IMR-90 (cell line): ENCODE data around the gene ABITRAM. TPM values are rescaled to one million over a fixed set of nuclear protein-coding genes. Genes with fewer than 3 reads are reported as not detected.

Experiments used
- ATAC-seq: fragments of 200-7000 bp; cut with Tn5 transposase; 2 replicates; pipeline ENCODE4 v1.9.1; 2020; ENCODE audit warnings: low read depth, mild to moderate bottlenecking, moderate library complexity
- BruUV-seq: library from RNA; stranded (reverse); fragments of 400-500 nt; replicated peaks from 2 replicates; lab custom pipeline; 2021; lab: Mats Ljungman, UMichigan
- CTCF ChIA-PET: fragments of 300-600 bp; formaldehyde crosslinking; extraction: SDS; loops from one replicate; lab custom pipeline; 2021; ENCODE audit warnings: antibody characterized with exemption; lab: Yijun Ruan, JAX
- POLR2A ChIA-PET: fragments of 300-600 bp; sonication (Branson Sonifier 250); formaldehyde crosslinking; loops from one replicate; lab custom pipeline; 2022; ENCODE audit warnings: antibody characterized with exemption; ENCODE audit not compliant: unreplicated experiment; lab: Charles Lee
- DNase-seq: peaks from one replicate; pipeline ENCODE4 v3.0.0; 2013
- H2AFZ ChIP-seq: replicated peaks from 2 replicates; pipeline ENCODE3; 2013; ENCODE audit warnings: low read length, mild to moderate bottlenecking; ENCODE audit not compliant: poor library complexity
- H2AK5ac ChIP-seq: 2 replicates; pipeline ENCODE4 v1.6.1; 2013; ENCODE audit warnings: low read depth, low read length, inconsistent platforms
- H2AK9ac ChIP-seq: replicated peaks from 2 replicates; pipeline ENCODE3; 2013; ENCODE audit warnings: mild to moderate bottlenecking, low read depth, low read length, moderate library complexity; ENCODE audit not compliant: poor library complexity
- H2BK120ac ChIP-seq: 2 replicates; pipeline ENCODE4 v1.6.1; 2013; ENCODE audit warnings: low read depth, low read length, inconsistent platforms
- H2BK15ac ChIP-seq: 3 replicates; pipeline ENCODE4 v1.6.1; 2013; ENCODE audit warnings: low read depth, low read length, inconsistent platforms
- H2BK20ac ChIP-seq: 2 replicates; pipeline ENCODE4 v1.6.1; 2013; ENCODE audit warnings: low read depth, mild to moderate bottlenecking, inconsistent platforms, low read length, moderate library complexity
- H2BK5ac ChIP-seq: 2 replicates; pipeline ENCODE4 v1.6.1; 2013; ENCODE audit warnings: mild to moderate bottlenecking, low read depth, low read length, inconsistent platforms; ENCODE audit not compliant: poor library complexity, severe bottlenecking
- H3K14ac ChIP-seq: replicated peaks from 2 replicates; pipeline ENCODE4 v1.6.1; 2013; ENCODE audit warnings: low read depth, low read length, inconsistent platforms
- H3K18ac ChIP-seq: 2 replicates; pipeline ENCODE4 v1.6.1; 2013; ENCODE audit warnings: low read depth, low read length, control low read depth
- H3K23ac ChIP-seq: 2 replicates; pipeline ENCODE4 v1.6.1; 2013; ENCODE audit warnings: low read depth, low read length, inconsistent platforms
- H3K27ac ChIP-seq: 2 replicates; pipeline ENCODE4 v1.5.1; 2013; ENCODE audit warnings: mild to moderate bottlenecking, control low read depth, low read length; ENCODE audit not compliant: insufficient read depth
- H3K27me3 ChIP-seq: 2 replicates; pipeline ENCODE4 v1.6.1; 2013; ENCODE audit warnings: low read length; ENCODE audit not compliant: control insufficient read depth, insufficient read depth
- H3K36me3 ChIP-seq: 2 replicates; pipeline ENCODE4 v1.6.1; 2013; ENCODE audit warnings: low read length, mixed read lengths; ENCODE audit not compliant: control insufficient read depth, insufficient read depth
- H3K4ac ChIP-seq: 2 replicates; pipeline ENCODE4 v1.6.1; 2013; ENCODE audit warnings: low read depth, low read length, inconsistent platforms
- H3K4me1 ChIP-seq: 2 replicates; pipeline ENCODE4 v1.6.1; 2013; ENCODE audit warnings: low read length, mixed read lengths; ENCODE audit not compliant: control insufficient read depth, insufficient read depth
- H3K4me2 ChIP-seq: 2 replicates; pipeline ENCODE4 v1.6.1; 2013; ENCODE audit warnings: low read depth, mild to moderate bottlenecking, control low read depth, low read length, moderate library complexity
- H3K4me3 ChIP-seq: 2 replicates; pipeline ENCODE4 v1.5.1; 2013; ENCODE audit warnings: low read depth, mild to moderate bottlenecking, control low read depth, low read length, moderate library complexity; ENCODE audit not compliant: insufficient read depth
- H3K56ac ChIP-seq: 2 replicates; pipeline ENCODE4 v1.6.1; 2013; ENCODE audit warnings: low read length, inconsistent platforms; ENCODE audit not compliant: insufficient read depth; ENCODE audit errors: extremely low read depth
- H3K79me1 ChIP-seq, 2 experiments: 2 replicates each; pipeline ENCODE4 v1.6.1; 2013; ENCODE audit warnings: low read length in 2 of 2, inconsistent platforms in 1 of 2, low read depth in 1 of 2
- H3K9ac ChIP-seq: 2 replicates; pipeline ENCODE4 v1.6.1; 2013; ENCODE audit warnings: low read depth, low read length, control low read depth
- H3K9me1 ChIP-seq: 2 replicates; pipeline ENCODE4 v1.6.1; 2013; ENCODE audit warnings: low read length, inconsistent platforms; ENCODE audit not compliant: insufficient read depth
- H3K9me3 ChIP-seq: 2 replicates; pipeline ENCODE4 v1.6.1; 2013; ENCODE audit warnings: low read length; ENCODE audit not compliant: control insufficient read depth, insufficient read depth
- H4K20me1 ChIP-seq: 2 replicates; pipeline ENCODE4 v1.6.1; 2013; ENCODE audit warnings: low read length, inconsistent platforms; ENCODE audit not compliant: insufficient read depth
- H4K5ac ChIP-seq: 2 replicates; pipeline ENCODE4 v1.6.1; 2013; ENCODE audit warnings: mild to moderate bottlenecking, low read depth, low read length, control low read depth
- H4K8ac ChIP-seq, 2 experiments: 2 replicates each; pipeline ENCODE4 v1.6.1; 2013; ENCODE audit warnings: low read depth in 2 of 2, low read length in 2 of 2, control low read depth in 1 of 2, inconsistent platforms in 1 of 2
- H4K91ac ChIP-seq: 2 replicates; pipeline ENCODE4 v1.6.1; 2013; ENCODE audit warnings: low read depth, low read length, inconsistent platforms; ENCODE audit not compliant: insufficient read depth
- MXI1 ChIP-seq: IDR thresholded peaks from 2 replicates; pipeline ENCODE4 v1.6.1; 2012; ENCODE audit warnings: low read depth, mild to moderate bottlenecking, low read length, moderate library complexity, borderline replicate concordance
- POLR2A ChIP-seq: IDR thresholded peaks from 2 replicates; pipeline ENCODE4 v1.6.1; 2012; ENCODE audit warnings: mild to moderate bottlenecking, low read depth, low read length
- RAD21 ChIP-seq: IDR thresholded peaks from 2 replicates; pipeline ENCODE4 v1.6.1; 2012; ENCODE audit warnings: low read length, improper control_type of control experiment
- SMC3 ChIP-seq: fragments of 150-350 bp; IDR thresholded peaks from 2 replicates; pipeline ENCODE4 v1.6.1; 2016; ENCODE audit warnings: low read depth, mild to moderate bottlenecking, antibody characterized with exemption, low read length, moderate library complexity
- WGBS, 2 experiments: methylation state at CpG; one replicate each; pipeline versions ENCODE4 v1.1.5 to v1.1.7; 2013; ENCODE audit warnings: missing lambda C conversion rate in 2 of 2; ENCODE audit not compliant: insufficient read length in 1 of 2; ENCODE audit errors: extremely low coverage in 2 of 2; 5-methylcytosine and 5-hydroxymethylcytosine counted together
- dilution Hi-C: fragments of 300-500 bp; cut with HindIII; formaldehyde crosslinking; loops from one replicate; pipeline ENCODE4 v1.14.3; 2018; ENCODE audit warnings: low sequenced_read_pairs; ENCODE audit not compliant: unreplicated experiment
- in situ Hi-C: fragments of 300-500 bp; cut with MboI; formaldehyde crosslinking; loops from 3 replicates; pipeline ENCODE4 v1.14.3; 2019; ENCODE audit warnings: low sequenced_read_pairs, inconsistent platforms, mixed read lengths
- intact Hi-C: fragments of 100-400 bp; cut with micrococcal nuclease; formaldehyde crosslinking; loops from 2 replicates; pipeline ENCODE4 v1.10.0; 2022
- polyA plus RNA-seq, 3 experiments: library from polyadenylated mRNA; depleted of rRNA; stranded (reverse); fragments of >200 nt; gene quantifications; 2 replicates each; pipeline ENCODE4 v1.2.3, GENCODE V29; 2012; ENCODE audit warnings: low replicate concordance in 1 of 3
- total RNA-seq: library from RNA; depleted of rRNA; stranded (reverse); fragments of >200 nt; gene quantifications from 2 replicates; pipeline ENCODE4 v1.2.3, GENCODE V29; 2012

ABITRAM gene
- total and polyA plus RNA-seq, 2 of the 4 experiments (the other 2 are of a cell fraction), result 8.6 to 10.3 TPM

GRCh38 chr9:108961151-108961550 lies 27.0 kb downstream of the ABITRAM start:
- in situ Hi-C loops (no loop called here), dilution Hi-C loops (no loop called here), intact Hi-C loops (no loop called here)
- TF ChIP-seq SMC3, result no peak
- TF ChIP-seq POLR2A, result no peak
- TF ChIP-seq RAD21, result no peak
- no peak for TF ChIP-seq MXI1
- H2BK5ac ChIP-seq, result no peak overlapping the region
- no peak for ATAC-seq
- H4K20me1 ChIP-seq, result no peaks in the 10 kb centered on the region
- no peak overlapping the region for H2AK9ac ChIP-seq
- no peak overlapping the region for H2BK20ac ChIP-seq
- POLR2A ChIA-PET, result no interaction called here
- H4K8ac ChIP-seq, result no peak overlapping the region
- H2AFZ ChIP-seq, result no peak overlapping the region
- no peak for DNase-seq
- H3K9me1 ChIP-seq, result peaks cover 7% of the 10 kb centered on the region; the same call in 1 of the 2 replicates
- no peak overlapping the region for H3K27ac ChIP-seq
- H3K4me2 ChIP-seq, result no peak overlapping the region
- no peak overlapping the region for H4K5ac ChIP-seq
- no peaks in the 10 kb centered on the region for H3K27me3 ChIP-seq
- H3K4ac ChIP-seq, result no peak overlapping the region
- H3K23ac ChIP-seq, result no peak overlapping the region
- no peak overlapping the region for H3K4me3 ChIP-seq
- H3K9ac ChIP-seq, result no peak overlapping the region
- no peak overlapping the region for H2BK120ac ChIP-seq
- no peak overlapping the region for H3K14ac ChIP-seq
- BruUV-seq, result no TSS peak
- peaks cover 0 to 2% of the 10 kb centered on the region in 2 experiments; a peak in 2 of 4 replicates for H3K79me1 ChIP-seq
- no peaks in the 10 kb centered on the region for H3K9me3 ChIP-seq
- no CpG with 5 or more reads among the region's 2 CpGs for WGBS, 2 experiments
- no peak overlapping the region for H3K18ac ChIP-seq
- H2AK5ac ChIP-seq, result no peak overlapping the region
- no peak overlapping the region for H2BK15ac ChIP-seq
- peaks cover 3% of the 10 kb centered on the region; the same call in 1 of the 2 replicates for H3K36me3 ChIP-seq
- H4K91ac ChIP-seq, result no peak overlapping the region
- H3K4me1 ChIP-seq, result no peaks in the 10 kb centered on the region
- CTCF ChIA-PET, result interaction anchor here (1.1 kb wide), 1 partner anchor 10 kb away, joined by 3 read pairs; no protein-coding TSS in a partner anchor
- no peak overlapping the region for H3K56ac ChIP-seq
